HFFc6 (cell line): ENCODE results near the gene MOK. TPM values are rescaled to one million over a fixed set of nuclear protein-coding genes. Genes with fewer than 3 reads are reported as not detected.

Source experiments
- DNase-seq: peaks from one replicate; pipeline ENCODE4 v3.0.0-alpha.2; 2018
- H3K27ac Mint-ChIP-seq: 2 replicates; pipeline ENCODE4 v1.8.0; 2020; ENCODE audit warnings: mild to moderate bottlenecking, mixed read lengths
- H3K27me3 Mint-ChIP-seq: 2 replicates; pipeline ENCODE4 v1.8.0; 2021; ENCODE audit warnings: mild to moderate bottlenecking, moderate library complexity, mixed read lengths; ENCODE audit not compliant: insufficient read depth
- H3K36me3 Mint-ChIP-seq: 2 replicates; pipeline ENCODE4 v1.8.0; 2021; ENCODE audit warnings: low read depth, mixed read lengths
- H3K4me1 Mint-ChIP-seq: 2 replicates; pipeline ENCODE4 v1.8.0; 2020; ENCODE audit warnings: low read depth, mixed read lengths
- H3K4me3 Mint-ChIP-seq: 2 replicates; pipeline ENCODE4 v1.8.0; 2020; ENCODE audit warnings: mild to moderate bottlenecking, moderate library complexity, mixed read lengths
- H3K9me3 Mint-ChIP-seq: 2 replicates; pipeline ENCODE4 v1.8.0; 2020; ENCODE audit warnings: mild to moderate bottlenecking, mixed read lengths
- total RNA-seq, 6 experiments: library from RNA; stranded (reverse); fragmentation: NEBNext Ultra II Directional; extraction: Animal tissue kit (Norgen Biotek cat#: 25700); gene quantifications; 2 replicates in 1 of 6; 3 replicates in 5 of 6; pipeline ENCODE4 v1.2.3, GENCODE V29; 2021
- TF ChIP-seq, protein P1 (sequence below): fragments of 200-600 bp; sonication (generic); IDR thresholded peaks from 2 replicates; pipeline ENCODE4 v1.5.0; 2021; ENCODE audit warnings: antibody characterized with exemption, mild to moderate bottlenecking

MOK gene
- total RNA-seq, 6 experiments from 2014 or later = 11.5 to 18.7 (median 14.8) TPM

DNA sequence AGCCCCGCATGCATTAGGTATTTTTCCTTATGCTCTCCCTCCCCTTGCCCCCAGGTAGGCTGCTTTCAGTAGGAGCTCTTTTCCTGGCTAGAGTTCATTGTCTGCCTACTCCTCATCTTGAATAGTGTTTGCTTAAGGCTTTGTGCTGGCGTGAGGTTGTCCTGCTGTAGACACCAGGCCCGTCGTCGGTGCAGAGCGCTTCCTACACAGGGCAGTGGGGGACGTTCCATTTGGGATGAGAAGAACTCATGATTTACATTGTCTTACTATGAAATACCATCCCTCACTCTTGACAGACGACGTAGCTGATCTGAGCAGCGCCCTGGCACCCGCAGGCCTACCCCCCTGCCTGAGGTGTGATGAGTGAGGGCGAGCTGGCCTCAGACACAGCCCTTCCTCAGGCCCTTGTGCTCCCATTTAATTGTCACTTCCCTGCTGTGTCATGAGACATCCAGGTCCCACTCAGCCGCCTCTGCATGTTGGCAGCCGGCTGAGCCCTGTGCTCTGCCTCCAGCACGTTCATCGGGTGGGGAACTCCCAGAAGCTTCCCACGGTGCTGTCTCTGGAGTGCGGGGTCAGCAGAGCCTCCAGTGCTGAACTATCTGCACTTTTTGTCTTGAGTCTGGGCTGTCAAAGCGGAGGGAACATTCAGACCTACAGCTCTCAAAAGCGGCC is 89.3 kb downstream of the MOK start:
- TF ChIP-seq, protein P1, sequence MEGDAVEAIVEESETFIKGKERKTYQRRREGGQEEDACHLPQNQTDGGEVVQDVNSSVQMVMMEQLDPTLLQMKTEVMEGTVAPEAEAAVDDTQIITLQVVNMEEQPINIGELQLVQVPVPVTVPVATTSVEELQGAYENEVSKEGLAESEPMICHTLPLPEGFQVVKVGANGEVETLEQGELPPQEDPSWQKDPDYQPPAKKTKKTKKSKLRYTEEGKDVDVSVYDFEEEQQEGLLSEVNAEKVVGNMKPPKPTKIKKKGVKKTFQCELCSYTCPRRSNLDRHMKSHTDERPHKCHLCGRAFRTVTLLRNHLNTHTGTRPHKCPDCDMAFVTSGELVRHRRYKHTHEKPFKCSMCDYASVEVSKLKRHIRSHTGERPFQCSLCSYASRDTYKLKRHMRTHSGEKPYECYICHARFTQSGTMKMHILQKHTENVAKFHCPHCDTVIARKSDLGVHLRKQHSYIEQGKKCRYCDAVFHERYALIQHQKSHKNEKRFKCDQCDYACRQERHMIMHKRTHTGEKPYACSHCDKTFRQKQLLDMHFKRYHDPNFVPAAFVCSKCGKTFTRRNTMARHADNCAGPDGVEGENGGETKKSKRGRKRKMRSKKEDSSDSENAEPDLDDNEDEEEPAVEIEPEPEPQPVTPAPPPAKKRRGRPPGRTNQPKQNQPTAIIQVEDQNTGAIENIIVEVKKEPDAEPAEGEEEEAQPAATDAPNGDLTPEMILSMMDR = no peak
- DNase-seq = no peak
- Mint-ChIP-seq H3K27ac (0 out of 2 replicates have a peak overlapping the region, but pooled peaks have one; percentile 17), H3K36me3 (peaks cover 9% of the 10 kb centered on the region; the same call in 1 of the 2 replicates), H3K4me1 (peaks cover 19% of the 10 kb centered on the region), H3K9me3 (no peaks in the 10 kb centered on the region), H3K27me3 (peaks cover 15% of the 10 kb centered on the region), H3K4me3 (no peak overlapping the region)

DNA sequence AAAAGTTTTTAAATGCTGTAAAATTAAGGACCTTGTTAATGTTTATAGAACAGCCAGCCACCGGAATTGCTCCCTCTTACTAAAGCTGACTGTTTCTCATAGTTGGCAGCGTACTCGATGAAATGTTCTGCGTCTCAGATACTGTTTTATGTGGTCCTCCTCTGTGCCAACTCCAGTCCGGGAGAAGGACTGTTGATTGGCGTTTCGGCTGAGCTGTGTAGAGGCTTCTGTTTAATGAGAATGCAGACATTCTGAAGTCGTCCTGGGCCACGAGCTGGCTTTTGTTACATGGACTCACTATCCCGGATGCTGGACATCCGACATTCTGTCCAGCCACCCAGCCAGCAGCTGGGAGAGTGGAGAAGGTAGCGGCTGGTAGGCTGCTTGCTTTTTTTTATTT is 89.9 kb downstream of the MOK start:
- peak overlapping the region; percentile 11; the same call in 1 of the 2 replicates for H3K27ac Mint-ChIP-seq

DNA sequence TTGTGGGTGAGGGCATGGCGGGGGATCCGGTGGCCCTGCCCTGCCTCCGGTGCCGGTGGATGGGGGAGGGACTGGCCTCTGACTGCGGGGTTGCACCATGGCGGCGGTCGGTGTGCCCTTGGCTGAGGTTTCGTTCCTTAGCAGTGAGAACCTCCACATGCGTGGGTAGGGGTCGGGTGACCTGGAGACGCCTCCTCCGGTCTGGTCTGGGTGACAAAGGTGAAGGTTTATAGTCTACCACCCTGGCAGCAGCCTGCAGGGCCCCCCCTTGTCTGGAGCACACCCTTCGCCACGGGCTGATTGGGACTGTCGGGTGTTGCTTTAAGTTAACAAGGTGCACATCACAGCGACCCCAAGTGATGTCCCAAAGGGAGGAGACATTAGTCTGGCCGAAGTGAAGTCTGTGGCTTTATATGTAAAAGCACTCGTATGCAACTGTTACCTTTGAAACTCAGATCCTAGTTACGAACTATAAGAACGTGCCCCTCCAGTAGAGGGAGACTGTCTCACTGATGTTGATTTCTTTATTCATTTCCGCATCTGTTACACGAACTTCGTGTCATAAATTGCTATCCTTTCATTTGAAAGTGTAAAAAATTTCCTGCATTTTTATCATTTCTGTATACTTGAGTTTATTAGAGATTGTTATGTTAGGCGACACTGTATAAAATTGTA is 90.8 kb downstream of the MOK start:
- peaks cover 22% of the 10 kb centered on the region for H3K4me1 Mint-ChIP-seq
- H3K9me3 Mint-ChIP-seq = no peaks in the 10 kb centered on the region

More for the DNA sequence above, 89.9 kb downstream of the MOK start:
- no peak overlapping the region for H3K4me3 Mint-ChIP-seq
- peaks cover 17% of the 10 kb centered on the region for H3K4me1 Mint-ChIP-seq
- peaks cover 9% of the 10 kb centered on the region for H3K36me3 Mint-ChIP-seq
- H3K27me3 Mint-ChIP-seq = peaks cover 15% of the 10 kb centered on the region
- DNase-seq = no peak
- no peaks in the 10 kb centered on the region for H3K9me3 Mint-ChIP-seq
- TF ChIP-seq, protein P1 = no peak

DNA sequence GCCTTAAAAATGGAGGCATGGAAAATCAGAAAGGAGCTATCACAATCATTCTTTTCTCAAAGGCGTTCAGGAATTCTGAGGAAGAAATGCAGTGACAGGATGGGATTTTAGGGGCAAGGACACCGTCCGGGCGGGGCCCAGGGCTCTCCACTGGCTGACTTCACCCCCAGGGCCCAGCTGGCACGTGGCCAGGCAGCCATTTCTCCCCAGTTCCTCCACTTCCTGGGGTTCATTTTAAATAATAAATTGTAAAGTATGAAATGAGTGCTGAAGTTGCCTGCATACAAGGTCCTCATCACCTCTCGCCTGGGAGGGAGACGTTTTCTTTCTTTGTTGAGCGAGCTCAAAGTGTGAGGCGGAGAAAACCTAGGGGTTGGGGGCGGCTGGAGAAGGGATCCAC is 91.5 kb downstream of the MOK start:
- Mint-ChIP-seq H3K4me1 (peaks cover 22% of the 10 kb centered on the region), H3K4me3 (no peak overlapping the region), H3K36me3 (peaks cover 15% of the 10 kb centered on the region), H3K9me3 (no peaks in the 10 kb centered on the region), H3K27me3 (peaks cover 12% of the 10 kb centered on the region), H3K27ac (no peak overlapping the region)
- no peak for DNase-seq
- TF ChIP-seq, protein P1 = no peak

More for the DNA sequence above, 90.8 kb downstream of the MOK start:
- DNase-seq = no peak
- peaks cover 13% of the 10 kb centered on the region for H3K27me3 Mint-ChIP-seq
- no peak overlapping the region for H3K4me3 Mint-ChIP-seq
- TF ChIP-seq, protein P1 = peak; percentile 67
- peak overlapping the region; percentile 24; the same call in 1 of the 2 replicates for H3K27ac Mint-ChIP-seq
- peaks cover 14% of the 10 kb centered on the region for H3K36me3 Mint-ChIP-seq

DNA sequence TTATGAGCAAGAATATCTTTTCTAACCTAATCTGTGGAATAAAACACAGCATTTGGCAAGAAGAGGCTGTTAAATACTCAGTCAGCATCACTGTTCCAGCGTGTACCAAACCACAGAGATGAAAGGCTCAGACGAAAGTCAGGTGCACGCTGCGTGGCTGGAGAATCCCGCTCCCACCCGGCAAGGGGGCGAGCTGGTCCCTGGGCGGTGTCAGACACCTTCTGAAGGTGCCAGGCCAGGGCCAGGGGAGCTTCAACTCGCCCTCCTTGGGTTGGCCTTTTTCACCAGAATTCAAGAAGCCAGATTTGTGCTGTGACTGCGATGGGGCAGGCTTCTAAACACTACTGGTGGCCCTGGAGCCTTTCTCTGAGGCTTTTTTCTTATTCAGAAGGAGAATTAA is 92.1 kb downstream of the MOK start:
- H3K27me3 Mint-ChIP-seq = peaks cover 12% of the 10 kb centered on the region
- TF ChIP-seq, protein P1 = no peak
- H3K9me3 Mint-ChIP-seq = no peaks in the 10 kb centered on the region
- H3K4me1 Mint-ChIP-seq = peaks cover 22% of the 10 kb centered on the region
- H3K36me3 Mint-ChIP-seq = peaks cover 13% of the 10 kb centered on the region
- no peak for DNase-seq
- H3K4me3 Mint-ChIP-seq = no peak overlapping the region
- no peak overlapping the region for H3K27ac Mint-ChIP-seq
